Sigmoid colon (tissue), 4 donors: ENCODE data around the gene TMBIM1.

Experiments
- CTCF ChIP-seq, 4 experiments: fragments of 450-650 bp in 3 of 4; fragments of 200-600 bp in 1 of 4; IDR thresholded peaks; one replicate each; pipeline ENCODE4 v1.5.1; 2016 to 2019; ENCODE audit warnings: antibody characterized with exemption in 4 of 4, mild to moderate bottlenecking in 3 of 4, moderate library complexity in 2 of 4
- POLR2A ChIP-seq, 2 donors: fragments of 450-650 bp; IDR thresholded peaks; one replicate each; pipeline ENCODE4 v1.6.1; 2016; ENCODE audit warnings: antibody characterized with exemption in 2 of 2, mild to moderate bottlenecking in 2 of 2, moderate library complexity in 2 of 2
- POLR2AphosphoS5 ChIP-seq, 4 donors: sonication (generic); formaldehyde crosslinking; IDR thresholded peaks; one replicate each; pipeline ENCODE4 v1.6.1; 2017; ENCODE audit warnings: antibody characterized with exemption in 4 of 4

- TF ChIP-seq POLR2A (IDR thresholded peaks at IDR 0.05) (no peak), CTCF (IDR thresholded peaks at IDR 0.05) (no peak), POLR2AphosphoS5 (IDR thresholded peaks at IDR 0.05) (peak in 2 of 4 donors; percentile 8 to 19)
Observed at GRCh38 chr2:218332920-218333645, 40.8 kb upstream of the TMBIM1 start.
